ENCODE results near the gene MPPED1.

DNA sequence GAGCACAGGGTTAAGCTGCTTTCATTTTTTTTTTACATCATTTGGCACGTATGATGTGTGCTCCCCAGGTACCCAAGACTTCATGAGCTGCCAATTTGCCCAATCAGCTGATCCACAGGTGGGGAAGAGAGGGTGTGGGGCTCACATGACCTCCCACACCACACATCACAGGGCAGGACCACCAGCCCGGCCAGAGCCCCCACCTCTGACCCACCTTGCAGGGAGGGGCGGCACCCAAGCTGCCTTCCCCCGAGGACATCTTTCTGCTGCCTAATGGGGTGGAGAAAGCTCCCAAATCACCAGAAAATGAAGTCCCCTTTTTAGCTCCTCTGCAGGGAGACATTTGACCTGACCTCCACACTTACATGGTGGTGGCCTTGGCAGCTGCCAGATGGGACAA lies 119.8 kb downstream of the MPPED1 start:
- TF ChIP-seq EZH2 (IDR thresholded peaks at IDR 0.05; ENCODE audit: borderline replicate concordance) = no peak
- TF ChIP-seq CTCF (IDR thresholded peaks at IDR 0.05; ENCODE audit: poor library complexity) = no peak

Data from hepatocyte (in vitro differentiated cells).